BLaER1 (cell line): ENCODE results near the gene ALKBH6.

ENCODE experiments used
- H3K27ac ChIP-seq: shearing (Covaris generic); formaldehyde crosslinking; 2 replicates; pipeline ENCODE4 v1.8.1; 2022
- H3K27me3 ChIP-seq: shearing (Covaris generic); formaldehyde crosslinking; 2 replicates; pipeline ENCODE4 v1.8.1; 2022
- H3K36me3 ChIP-seq: shearing (Covaris generic); formaldehyde crosslinking; 2 replicates; pipeline ENCODE4 v1.8.1; 2022
- H3K4me1 ChIP-seq: shearing (Covaris generic); formaldehyde crosslinking; 2 replicates; pipeline ENCODE4 v1.8.1; 2022
- H3K4me2 ChIP-seq: shearing (Covaris generic); formaldehyde crosslinking; 2 replicates; pipeline ENCODE4 v1.8.1; 2022
- H3K4me3 ChIP-seq: shearing (Covaris generic); formaldehyde crosslinking; 2 replicates; pipeline ENCODE4 v1.8.1; 2022
- H3K9ac ChIP-seq: shearing (Covaris generic); formaldehyde crosslinking; 2 replicates; pipeline ENCODE4 v1.8.1; 2022
- H3K9me3 ChIP-seq: shearing (Covaris generic); formaldehyde crosslinking; 2 replicates; pipeline ENCODE4 v1.8.1; 2022
- H4K20me1 ChIP-seq: shearing (Covaris generic); formaldehyde crosslinking; 2 replicates; pipeline ENCODE4 v1.8.1; 2022
- Cebpa-rat ChIP-seq: shearing (Covaris generic); IDR thresholded peaks from 2 replicates; pipeline ENCODE4 v1.8.1; 2022

Gene ALKBH6

GRCh38 chr19:36030264-36031148 is 16.5 kb upstream of the ALKBH6 start:
- no peak overlapping the region for H3K9ac ChIP-seq
- peaks cover 5% of the 10 kb centered on the region; the same call in 1 of the 2 replicates for H3K4me1 ChIP-seq
- H3K9me3 ChIP-seq: no peaks in the 10 kb centered on the region
- H3K27me3 ChIP-seq: no peaks in the 10 kb centered on the region
- TF ChIP-seq Cebpa-rat: no peak
- no peak overlapping the region for H3K4me2 ChIP-seq
- H3K4me3 ChIP-seq: no peak overlapping the region
- no peak overlapping the region for H3K27ac ChIP-seq
- peaks cover 33% of the 10 kb centered on the region for H3K36me3 ChIP-seq
- H4K20me1 ChIP-seq: no peaks in the 10 kb centered on the region

- Histone ChIP-seq H3K36me3 (peaks cover 28% of the 10 kb centered on the region), H3K9me3 (no peaks in the 10 kb centered on the region), H3K4me2 (no peak overlapping the region), H3K9ac (no peak overlapping the region), H3K27ac (no peak overlapping the region), H4K20me1 (no peaks in the 10 kb centered on the region), H3K4me1 (peaks cover 5% of the 10 kb centered on the region; the same call in 1 of the 2 replicates), H3K27me3 (no peaks in the 10 kb centered on the region), H3K4me3 (no peak overlapping the region)
- TF ChIP-seq Cebpa-rat: no peak
These were observed 14.5 kb upstream of the ALKBH6 start for GRCh38 chr19:36028313-36029041.

- TF ChIP-seq Cebpa-rat: no peak
- Histone ChIP-seq H4K20me1 (no peaks in the 10 kb centered on the region), H3K4me3 (no peak overlapping the region)
These were observed 13.7 kb upstream of the ALKBH6 start for GRCh38 chr19:36027696-36028095.

GRCh38 chr19:36026091-36026876 is 12.3 kb upstream of the ALKBH6 start:
- Histone ChIP-seq H3K9me3 (no peaks in the 10 kb centered on the region), H3K4me2 (no peak overlapping the region), H3K4me3 (no peak overlapping the region), H3K36me3 (peaks cover 49% of the 10 kb centered on the region), H3K27me3 (no peaks in the 10 kb centered on the region), H3K9ac (no peak overlapping the region), H3K4me1 (no peaks in the 10 kb centered on the region), H4K20me1 (no peaks in the 10 kb centered on the region), H3K27ac (no peak overlapping the region)
- TF ChIP-seq Cebpa-rat: no peak

More at GRCh38 chr19:36027696-36028095, 13.7 kb upstream of the ALKBH6 start:
- peaks cover 36% of the 10 kb centered on the region for H3K36me3 ChIP-seq
- H3K27ac ChIP-seq: no peak overlapping the region
- H3K9ac ChIP-seq: no peak overlapping the region
- H3K4me2 ChIP-seq: no peak overlapping the region
- H3K27me3 ChIP-seq: no peaks in the 10 kb centered on the region
- peaks cover under 1% of the 10 kb centered on the region; the same call in 1 of the 2 replicates for H3K4me1 ChIP-seq
- H3K9me3 ChIP-seq: no peaks in the 10 kb centered on the region

- no peak overlapping the region for H3K9ac ChIP-seq
- H3K4me1 ChIP-seq: no peaks in the 10 kb centered on the region
- no peaks in the 10 kb centered on the region for H3K9me3 ChIP-seq
- no peaks in the 10 kb centered on the region for H4K20me1 ChIP-seq
- no peak for TF ChIP-seq Cebpa-rat
- H3K36me3 ChIP-seq: peaks cover 56% of the 10 kb centered on the region
- H3K4me2 ChIP-seq: no peak overlapping the region
- H3K27me3 ChIP-seq: no peaks in the 10 kb centered on the region
- no peak overlapping the region for H3K27ac ChIP-seq
- H3K4me3 ChIP-seq: no peak overlapping the region
These were observed 11.5 kb upstream of the ALKBH6 start for GRCh38 chr19:36025541-36025940.

GRCh38 chr19:36023432-36023831 is 9.4 kb upstream of the ALKBH6 start:
- no peak for TF ChIP-seq Cebpa-rat
- no peaks in the 10 kb centered on the region for H3K27me3 ChIP-seq
- no peaks in the 10 kb centered on the region for H3K9me3 ChIP-seq

GRCh38 chr19:36019061-36019670 is 5.2 kb upstream of the ALKBH6 start:
- Histone ChIP-seq H3K9me3 (no peaks in the 10 kb centered on the region), H3K4me1 (peaks cover 10% of the 10 kb centered on the region), H3K9ac (no peak overlapping the region), H3K4me2 (no peak overlapping the region), H3K4me3 (no peak overlapping the region), H4K20me1 (no peaks in the 10 kb centered on the region), H3K27me3 (no peaks in the 10 kb centered on the region), H3K36me3 (peaks cover 56% of the 10 kb centered on the region), H3K27ac (no peak overlapping the region)
- no peak for TF ChIP-seq Cebpa-rat

More at GRCh38 chr19:36023432-36023831, 9.4 kb upstream of the ALKBH6 start:
- no peak overlapping the region for H3K27ac ChIP-seq
- H3K4me3 ChIP-seq: no peak overlapping the region
- peaks cover 58% of the 10 kb centered on the region for H3K36me3 ChIP-seq
- H4K20me1 ChIP-seq: no peaks in the 10 kb centered on the region
- no peak overlapping the region for H3K4me2 ChIP-seq
- no peak overlapping the region for H3K9ac ChIP-seq
- H3K4me1 ChIP-seq: no peaks in the 10 kb centered on the region

GRCh38 chr19:36013280-36014011 is 567 bp downstream of the ALKBH6 start:
- H3K27ac ChIP-seq: peak overlapping the region; percentile 76

More at GRCh38 chr19:36013280-36014011, 567 bp downstream of the ALKBH6 start:
- H3K4me2 ChIP-seq: peak overlapping the region; percentile 97
- peaks cover 20% of the 10 kb centered on the region for H3K4me1 ChIP-seq
- peak overlapping the region; percentile 88 for H3K9ac ChIP-seq
- H3K9me3 ChIP-seq: no peaks in the 10 kb centered on the region
- TF ChIP-seq Cebpa-rat: no peak
- peaks cover 17% of the 10 kb centered on the region; the same call in 1 of the 2 replicates for H3K36me3 ChIP-seq
- H3K4me3 ChIP-seq: peak overlapping the region; percentile 82
- H3K27me3 ChIP-seq: peaks cover 11% of the 10 kb centered on the region; the same call in 1 of the 2 replicates
- H4K20me1 ChIP-seq: no peaks in the 10 kb centered on the region
